Neural cell (in vitro differentiated cells): Measurements from ENCODE around the gene FBXW8.

Experiments used
- CTCF ChIP-seq: fragments of 450-650 bp; IDR thresholded peaks from 2 replicates; pipeline ENCODE4 v1.5.1; 2014; ENCODE audit warnings: antibody characterized with exemption, mild to moderate bottlenecking, moderate library complexity; ENCODE audit not compliant: poor library complexity, severe bottlenecking
- EP300 ChIP-seq: fragments of 450-650 bp; conservative IDR thresholded peaks from 2 replicates; pipeline ENCODE4 v1.6.1; 2014; ENCODE audit warnings: antibody characterized with exemption, mild to moderate bottlenecking, moderate library complexity; ENCODE audit not compliant: poor library complexity, severe bottlenecking
- EZH2 ChIP-seq: fragments of 200-600, 300-800 bp; shearing (Covaris generic), sonication (generic); IDR thresholded peaks from 2 replicates; pipeline ENCODE4 v1.6.1; 2014; ENCODE audit warnings: antibody characterized with exemption, low read length, borderline replicate concordance, mild to moderate bottlenecking; ENCODE audit not compliant: insufficient read depth, poor library complexity, severe bottlenecking
- MXI1 ChIP-seq: fragments of 450-650 bp; conservative IDR thresholded peaks from 2 replicates; pipeline ENCODE4 v1.6.1; 2014; ENCODE audit warnings: antibody characterized with exemption, mild to moderate bottlenecking; ENCODE audit not compliant: poor library complexity, severe bottlenecking
- POLR2AphosphoS5 ChIP-seq: IDR thresholded peaks from 2 replicates; pipeline ENCODE4 v1.6.1; 2012
- RAD21 ChIP-seq: fragments of 450-650 bp; conservative IDR thresholded peaks from 2 replicates; pipeline ENCODE4 v1.6.1; 2014; ENCODE audit warnings: antibody characterized with exemption, mild to moderate bottlenecking, moderate library complexity
- TF ChIP-seq, protein P1 (sequence below): IDR thresholded peaks from 2 replicates; pipeline ENCODE4 v1.6.1; 2012; ENCODE audit warnings: borderline replicate concordance

DNA sequence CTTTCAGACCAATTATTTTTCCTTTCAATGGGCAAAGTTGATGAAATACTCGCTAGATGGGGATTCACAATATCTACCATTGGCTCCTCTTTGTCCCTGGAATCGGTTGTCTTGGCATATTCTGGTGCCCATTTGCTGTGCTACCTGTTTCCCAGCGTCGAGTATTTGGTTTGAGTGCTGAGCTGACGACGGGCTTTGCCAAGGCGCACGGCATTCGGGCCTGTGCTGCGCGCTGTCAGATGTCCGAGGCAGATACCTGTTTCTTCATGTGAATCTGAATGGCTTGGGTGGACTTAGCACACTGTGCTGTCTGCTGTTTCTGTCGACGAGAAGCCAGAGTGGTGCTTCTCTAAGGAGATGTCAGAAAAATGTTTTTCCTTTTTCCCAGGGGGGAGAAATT lies 107.5 kb downstream of the FBXW8 start:
- TF ChIP-seq EP300 (no peak), POLR2AphosphoS5 (no peak), MXI1 (no peak), CTCF (no peak), RAD21 (no peak), EZH2 (no peak)
- TF ChIP-seq, protein P1, sequence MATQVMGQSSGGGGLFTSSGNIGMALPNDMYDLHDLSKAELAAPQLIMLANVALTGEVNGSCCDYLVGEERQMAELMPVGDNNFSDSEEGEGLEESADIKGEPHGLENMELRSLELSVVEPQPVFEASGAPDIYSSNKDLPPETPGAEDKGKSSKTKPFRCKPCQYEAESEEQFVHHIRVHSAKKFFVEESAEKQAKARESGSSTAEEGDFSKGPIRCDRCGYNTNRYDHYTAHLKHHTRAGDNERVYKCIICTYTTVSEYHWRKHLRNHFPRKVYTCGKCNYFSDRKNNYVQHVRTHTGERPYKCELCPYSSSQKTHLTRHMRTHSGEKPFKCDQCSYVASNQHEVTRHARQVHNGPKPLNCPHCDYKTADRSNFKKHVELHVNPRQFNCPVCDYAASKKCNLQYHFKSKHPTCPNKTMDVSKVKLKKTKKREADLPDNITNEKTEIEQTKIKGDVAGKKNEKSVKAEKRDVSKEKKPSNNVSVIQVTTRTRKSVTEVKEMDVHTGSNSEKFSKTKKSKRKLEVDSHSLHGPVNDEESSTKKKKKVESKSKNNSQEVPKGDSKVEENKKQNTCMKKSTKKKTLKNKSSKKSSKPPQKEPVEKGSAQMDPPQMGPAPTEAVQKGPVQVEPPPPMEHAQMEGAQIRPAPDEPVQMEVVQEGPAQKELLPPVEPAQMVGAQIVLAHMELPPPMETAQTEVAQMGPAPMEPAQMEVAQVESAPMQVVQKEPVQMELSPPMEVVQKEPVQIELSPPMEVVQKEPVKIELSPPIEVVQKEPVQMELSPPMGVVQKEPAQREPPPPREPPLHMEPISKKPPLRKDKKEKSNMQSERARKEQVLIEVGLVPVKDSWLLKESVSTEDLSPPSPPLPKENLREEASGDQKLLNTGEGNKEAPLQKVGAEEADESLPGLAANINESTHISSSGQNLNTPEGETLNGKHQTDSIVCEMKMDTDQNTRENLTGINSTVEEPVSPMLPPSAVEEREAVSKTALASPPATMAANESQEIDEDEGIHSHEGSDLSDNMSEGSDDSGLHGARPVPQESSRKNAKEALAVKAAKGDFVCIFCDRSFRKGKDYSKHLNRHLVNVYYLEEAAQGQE, result no peak
